IMR-90 (cell line): Measurements from ENCODE around the gene USP10. TPM values are rescaled to one million over a fixed set of nuclear protein-coding genes. Genes with fewer than 3 reads are reported as not detected.

ENCODE experiments used
- ATAC-seq: fragments of 200-7000 bp; cut with Tn5 transposase; 2 replicates; pipeline ENCODE4 v1.9.1; 2020; ENCODE audit warnings: low read depth, mild to moderate bottlenecking, moderate library complexity
- BruUV-seq: library from RNA; stranded (reverse); fragments of 400-500 nt; replicated peaks from 2 replicates; lab custom pipeline; 2021; lab: Mats Ljungman, UMichigan
- CTCF ChIA-PET: fragments of 300-600 bp; formaldehyde crosslinking; extraction: SDS; loops from one replicate; lab custom pipeline; 2021; ENCODE audit warnings: antibody characterized with exemption; lab: Yijun Ruan, JAX
- POLR2A ChIA-PET: fragments of 300-600 bp; sonication (Branson Sonifier 250); formaldehyde crosslinking; loops from one replicate; lab custom pipeline; 2022; ENCODE audit warnings: antibody characterized with exemption; ENCODE audit not compliant: unreplicated experiment; lab: Charles Lee
- DNase-seq: peaks from one replicate; pipeline ENCODE4 v3.0.0; 2013
- H2AFZ ChIP-seq: replicated peaks from 2 replicates; pipeline ENCODE3; 2013; ENCODE audit warnings: low read length, mild to moderate bottlenecking; ENCODE audit not compliant: poor library complexity
- H2AK5ac ChIP-seq: 2 replicates; pipeline ENCODE4 v1.6.1; 2013; ENCODE audit warnings: low read depth, low read length, inconsistent platforms
- H2AK9ac ChIP-seq: replicated peaks from 2 replicates; pipeline ENCODE3; 2013; ENCODE audit warnings: mild to moderate bottlenecking, low read depth, low read length, moderate library complexity; ENCODE audit not compliant: poor library complexity
- H2BK120ac ChIP-seq: 2 replicates; pipeline ENCODE4 v1.6.1; 2013; ENCODE audit warnings: low read depth, low read length, inconsistent platforms
- H2BK15ac ChIP-seq: 3 replicates; pipeline ENCODE4 v1.6.1; 2013; ENCODE audit warnings: low read depth, low read length, inconsistent platforms
- H2BK20ac ChIP-seq: 2 replicates; pipeline ENCODE4 v1.6.1; 2013; ENCODE audit warnings: low read depth, mild to moderate bottlenecking, inconsistent platforms, low read length, moderate library complexity
- H2BK5ac ChIP-seq: 2 replicates; pipeline ENCODE4 v1.6.1; 2013; ENCODE audit warnings: mild to moderate bottlenecking, low read depth, low read length, inconsistent platforms; ENCODE audit not compliant: poor library complexity, severe bottlenecking
- H3K14ac ChIP-seq: replicated peaks from 2 replicates; pipeline ENCODE4 v1.6.1; 2013; ENCODE audit warnings: low read depth, low read length, inconsistent platforms
- H3K18ac ChIP-seq: 2 replicates; pipeline ENCODE4 v1.6.1; 2013; ENCODE audit warnings: low read depth, low read length, control low read depth
- H3K23ac ChIP-seq: 2 replicates; pipeline ENCODE4 v1.6.1; 2013; ENCODE audit warnings: low read depth, low read length, inconsistent platforms
- H3K27ac ChIP-seq: 2 replicates; pipeline ENCODE4 v1.5.1; 2013; ENCODE audit warnings: mild to moderate bottlenecking, control low read depth, low read length; ENCODE audit not compliant: insufficient read depth
- H3K27me3 ChIP-seq: 2 replicates; pipeline ENCODE4 v1.6.1; 2013; ENCODE audit warnings: low read length; ENCODE audit not compliant: control insufficient read depth, insufficient read depth
- H3K36me3 ChIP-seq: 2 replicates; pipeline ENCODE4 v1.6.1; 2013; ENCODE audit warnings: low read length, mixed read lengths; ENCODE audit not compliant: control insufficient read depth, insufficient read depth
- H3K4ac ChIP-seq: 2 replicates; pipeline ENCODE4 v1.6.1; 2013; ENCODE audit warnings: low read depth, low read length, inconsistent platforms
- H3K4me1 ChIP-seq: 2 replicates; pipeline ENCODE4 v1.6.1; 2013; ENCODE audit warnings: low read length, mixed read lengths; ENCODE audit not compliant: control insufficient read depth, insufficient read depth
- H3K4me2 ChIP-seq: 2 replicates; pipeline ENCODE4 v1.6.1; 2013; ENCODE audit warnings: low read depth, mild to moderate bottlenecking, control low read depth, low read length, moderate library complexity
- H3K4me3 ChIP-seq: 2 replicates; pipeline ENCODE4 v1.5.1; 2013; ENCODE audit warnings: low read depth, mild to moderate bottlenecking, control low read depth, low read length, moderate library complexity; ENCODE audit not compliant: insufficient read depth
- H3K56ac ChIP-seq: 2 replicates; pipeline ENCODE4 v1.6.1; 2013; ENCODE audit warnings: low read length, inconsistent platforms; ENCODE audit not compliant: insufficient read depth; ENCODE audit errors: extremely low read depth
- H3K79me1 ChIP-seq, 2 experiments: 2 replicates each; pipeline ENCODE4 v1.6.1; 2013; ENCODE audit warnings: low read length in 2 of 2, inconsistent platforms in 1 of 2, low read depth in 1 of 2
- H3K9ac ChIP-seq: 2 replicates; pipeline ENCODE4 v1.6.1; 2013; ENCODE audit warnings: low read depth, low read length, control low read depth
- H3K9me1 ChIP-seq: 2 replicates; pipeline ENCODE4 v1.6.1; 2013; ENCODE audit warnings: low read length, inconsistent platforms; ENCODE audit not compliant: insufficient read depth
- H3K9me3 ChIP-seq: 2 replicates; pipeline ENCODE4 v1.6.1; 2013; ENCODE audit warnings: low read length; ENCODE audit not compliant: control insufficient read depth, insufficient read depth
- H4K20me1 ChIP-seq: 2 replicates; pipeline ENCODE4 v1.6.1; 2013; ENCODE audit warnings: low read length, inconsistent platforms; ENCODE audit not compliant: insufficient read depth
- H4K5ac ChIP-seq: 2 replicates; pipeline ENCODE4 v1.6.1; 2013; ENCODE audit warnings: mild to moderate bottlenecking, low read depth, low read length, control low read depth
- H4K8ac ChIP-seq, 2 experiments: 2 replicates each; pipeline ENCODE4 v1.6.1; 2013; ENCODE audit warnings: low read depth in 2 of 2, low read length in 2 of 2, control low read depth in 1 of 2, inconsistent platforms in 1 of 2
- H4K91ac ChIP-seq: 2 replicates; pipeline ENCODE4 v1.6.1; 2013; ENCODE audit warnings: low read depth, low read length, inconsistent platforms; ENCODE audit not compliant: insufficient read depth
- CEBPB ChIP-seq: IDR thresholded peaks from 2 replicates; pipeline ENCODE4 v1.6.1; 2012; ENCODE audit warnings: low read depth, low read length, improper control_type of control experiment
- CHD1 ChIP-seq: IDR thresholded peaks from 2 replicates; pipeline ENCODE4 v1.6.1; 2012; ENCODE audit warnings: low read depth, low read length, improper control_type of control experiment
- ELK1 ChIP-seq: fragments of 150-350 bp; IDR thresholded peaks from 2 replicates; pipeline ENCODE4 v1.6.1; 2016; ENCODE audit warnings: low read depth, mild to moderate bottlenecking, low read length, moderate library complexity, borderline replicate concordance
- FOS ChIP-seq: fragments of 150-350 bp; IDR thresholded peaks from 2 replicates; pipeline ENCODE4 v1.6.1; 2016; ENCODE audit warnings: low read depth, low read length
- MXI1 ChIP-seq: IDR thresholded peaks from 2 replicates; pipeline ENCODE4 v1.6.1; 2012; ENCODE audit warnings: low read depth, mild to moderate bottlenecking, low read length, moderate library complexity, borderline replicate concordance
- NFE2L2 ChIP-seq: fragments of 150-350 bp; IDR thresholded peaks from 2 replicates; pipeline ENCODE4 v1.6.1; 2016; ENCODE audit warnings: low read depth, mild to moderate bottlenecking, low read length
- POLR2A ChIP-seq: IDR thresholded peaks from 2 replicates; pipeline ENCODE4 v1.6.1; 2012; ENCODE audit warnings: mild to moderate bottlenecking, low read depth, low read length
- RFX5 ChIP-seq: IDR thresholded peaks from 2 replicates; pipeline ENCODE4 v1.8.0; 2012; ENCODE audit warnings: low read depth, mild to moderate bottlenecking, low read length, moderate library complexity
- WGBS, 2 experiments: methylation state at CpG; one replicate each; pipeline versions ENCODE4 v1.1.5 to v1.1.7; 2013; ENCODE audit warnings: missing lambda C conversion rate in 2 of 2; ENCODE audit not compliant: insufficient read length in 1 of 2; ENCODE audit errors: extremely low coverage in 2 of 2; 5-methylcytosine and 5-hydroxymethylcytosine counted together
- dilution Hi-C: fragments of 300-500 bp; cut with HindIII; formaldehyde crosslinking; loops from one replicate; pipeline ENCODE4 v1.14.3; 2018; ENCODE audit warnings: low sequenced_read_pairs; ENCODE audit not compliant: unreplicated experiment
- in situ Hi-C: fragments of 300-500 bp; cut with MboI; formaldehyde crosslinking; loops from 3 replicates; pipeline ENCODE4 v1.14.3; 2019; ENCODE audit warnings: low sequenced_read_pairs, inconsistent platforms, mixed read lengths
- intact Hi-C: fragments of 100-400 bp; cut with micrococcal nuclease; formaldehyde crosslinking; loops from 2 replicates; pipeline ENCODE4 v1.10.0; 2022
- polyA plus RNA-seq, 3 experiments: library from polyadenylated mRNA; depleted of rRNA; stranded (reverse); fragments of >200 nt; gene quantifications; 2 replicates each; pipeline ENCODE4 v1.2.3, GENCODE V29; 2012; ENCODE audit warnings: low replicate concordance in 1 of 3
- total RNA-seq: library from RNA; depleted of rRNA; stranded (reverse); fragments of >200 nt; gene quantifications from 2 replicates; pipeline ENCODE4 v1.2.3, GENCODE V29; 2012

Gene USP10
- total and polyA plus RNA-seq, 2 of the 4 experiments (the other 2 are of a cell fraction) = 54.3 to 79.0 TPM

DNA sequence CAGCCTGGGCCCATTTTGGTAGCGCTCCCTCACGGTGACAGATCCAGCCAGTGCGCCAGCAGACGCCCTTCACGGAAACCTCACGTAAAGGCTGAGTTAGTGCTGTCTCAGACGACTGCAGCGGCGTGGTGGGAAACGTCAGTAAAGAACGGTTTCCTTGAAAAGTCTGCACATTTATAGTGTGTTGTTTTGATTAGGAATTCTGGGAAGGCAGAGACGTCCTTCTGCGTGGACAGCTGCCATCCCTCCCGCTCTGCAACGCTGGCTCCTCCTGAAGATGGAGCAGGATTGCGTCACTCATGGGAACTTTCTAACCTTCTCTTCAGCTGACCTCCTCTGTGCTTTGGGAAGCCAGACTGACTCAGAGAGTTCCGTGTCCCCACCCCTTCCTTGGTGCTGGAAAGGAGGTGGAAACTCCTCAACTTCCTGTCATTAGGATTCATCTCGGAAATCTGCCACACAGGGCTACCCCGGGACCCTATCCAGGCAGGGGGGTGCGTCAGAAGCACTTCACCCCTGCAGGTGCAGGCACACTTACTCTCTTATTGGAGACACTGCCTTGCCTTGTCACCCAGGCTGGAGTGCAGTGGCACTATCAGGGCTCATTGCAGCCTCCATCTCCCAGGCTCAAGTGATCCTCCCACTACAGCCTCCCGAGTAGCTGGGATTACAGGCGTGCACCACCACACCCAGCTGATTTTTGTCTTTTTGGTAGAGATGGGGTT is 95.7 kb downstream of the USP10 start (continued):
- TF ChIP-seq NFE2L2 (peak; percentile 55; the same call in 1 of the 2 replicates), RFX5 (no peak), POLR2A (peak; percentile 88)

- no TSS peak for BruUV-seq
- POLR2A ChIA-PET = no interaction called here
- Histone ChIP-seq H4K5ac (no peak overlapping the region), H3K56ac (no peak overlapping the region), H3K4ac (0 out of 2 replicates have a peak overlapping the region, but pooled peaks have one; percentile 4), H3K18ac (no peak overlapping the region), H2BK15ac (no peak overlapping the region; the same call in 2 of the 3 replicates), H2BK5ac (no peak overlapping the region), H2BK120ac (no peak overlapping the region), H3K4me1 (peaks cover 2% of the 10 kb centered on the region), H3K36me3 (no peaks in the 10 kb centered on the region), H3K23ac (no peak overlapping the region), H3K27me3 (no peaks in the 10 kb centered on the region), H3K14ac (0 out of 2 replicates have a peak overlapping the region, but pooled peaks have one; percentile 15), H2BK20ac (no peak overlapping the region), H3K27ac (no peak overlapping the region), H3K9me1 (peaks cover 7% of the 10 kb centered on the region), H4K20me1 (no peaks in the 10 kb centered on the region), H4K8ac (no peak overlapping the region), H2AK5ac (no peak overlapping the region), H4K91ac (no peak overlapping the region), H3K79me1 (no peaks in the 10 kb centered on the region), H3K4me3 (no peak overlapping the region), H3K9me3 (0 out of 2 replicates have a peak, but pooled peaks cover 2% of the 10 kb centered on the region), H3K9ac (no peak overlapping the region), H2AK9ac (peak overlapping the region; percentile 48), H3K4me2 (no peak overlapping the region), H2AFZ (no peak overlapping the region)
- dilution Hi-C loops (no loop called here), intact Hi-C loops (no loop called here), in situ Hi-C loops (no loop called here)
- CTCF ChIA-PET = no interaction called here
- TF ChIP-seq CEBPB (no peak), CHD1 (no peak), ELK1 (no peak), MXI1 (no peak), FOS (no peak)
- WGBS, 2 experiments = 78% methylated on average over 5 of the region's 8 CpGs; no CpG with 5 or more reads in 1 of the 2 experiments
- DNase-seq (no peak), ATAC-seq (no peak)
Measured at GRCh38 chr16:84800158-84800978, 100.6 kb downstream of the USP10 start.
